Dedifferentiated amniotic fluid mesenchymal stem cell (primary cell): ENCODE measurements around the gene GJA10.
"Not testable (repeated sequence)": the region's sequence is repeated elsewhere in the genome, so short reads cannot be mapped to it uniquely, and the experiment has no call there.

Experiments used
- DNase-seq: peaks from one replicate; pipeline ENCODE4 v3.0.0-alpha.2; 2016; ENCODE audit errors: extremely low spot score

Gene GJA10

GRCh38 chr6:89894169-89894568, at the start of gene GJA10:
TSS of gene GJA10 (plus strand) at chr6:89894469. CDS start at chr6:89894469, 0 bp downstream.
- no peak for DNase-seq

GRCh38 chr6:89847513-89847912, 46.8 kb upstream of the GJA10 start:
- not testable (repeated sequence) for DNase-seq

GRCh38 chr6:89853068-89853467, 41.2 kb upstream of the GJA10 start:
- DNase-seq, result peak; percentile 72

GRCh38 chr6:89858041-89858440, 36.2 kb upstream of the GJA10 start:
- no peak for DNase-seq

GRCh38 chr6:89859744-89860143, 34.5 kb upstream of the GJA10 start:
- DNase-seq, result no peak

- no peak for DNase-seq
Measured at GRCh38 chr6:89862273-89862672, 32.0 kb upstream of the GJA10 start.

GRCh38 chr6:89862698-89863097, 31.6 kb upstream of the GJA10 start:
- DNase-seq, result no peak

GRCh38 chr6:89866024-89866678, 28.1 kb upstream of the GJA10 start:
- no peak for DNase-seq

- no peak for DNase-seq
Measured at GRCh38 chr6:89873721-89874120, 20.5 kb upstream of the GJA10 start.

GRCh38 chr6:89874438-89874837, 19.8 kb upstream of the GJA10 start:
- no peak for DNase-seq

- DNase-seq, result no peak
Measured at GRCh38 chr6:89886378-89887120, 7.7 kb upstream of the GJA10 start.

GRCh38 chr6:89887452-89888137, 6.7 kb upstream of the GJA10 start:
- DNase-seq, result no peak

- no peak for DNase-seq
Measured at GRCh38 chr6:89888138-89888514, 6.1 kb upstream of the GJA10 start.

- DNase-seq, result no peak
Measured at GRCh38 chr6:89888871-89889270, 5.4 kb upstream of the GJA10 start.

- not testable (repeated sequence) for DNase-seq
Measured at GRCh38 chr6:89890845-89891528, 3.3 kb upstream of the GJA10 start.

GRCh38 chr6:89892577-89892976, 1.7 kb upstream of the GJA10 start:
- DNase-seq, result not testable (repeated sequence)

GRCh38 chr6:89895276-89895874, 1.1 kb downstream of the GJA10 start:
- peak; percentile 17 for DNase-seq

GRCh38 chr6:89910001-89910901, 16.0 kb downstream of the GJA10 start:
- not testable (repeated sequence) for DNase-seq

GRCh38 chr6:89910902-89911240, 16.6 kb downstream of the GJA10 start:
- DNase-seq, result no peak

- DNase-seq, result no peak
Measured at GRCh38 chr6:89916136-89916920, 22.1 kb downstream of the GJA10 start.
